T follicular helper cell (primary cell): Measurements from ENCODE around the gene ESPL1.
"Not testable (repeated sequence)": the region's sequence is repeated elsewhere in the genome, so short reads cannot be mapped to it uniquely, and the experiment has no call there.

Experiments
- DNase-seq: peaks from one replicate; pipeline ENCODE4 v3.0.0-alpha.2; 2020; ENCODE audit warnings: low read depth

The ESPL1 gene

GRCh38 chr12:53299101-53299453, 31.0 kb downstream of the ESPL1 start:
- peak; percentile 20 for DNase-seq

GRCh38 chr12:53299454-53300180, 31.5 kb downstream of the ESPL1 start, which contains the start of gene MYG1:
MYG1 (plus strand) TSS chr12:53299695; CDS start chr12:53299738, 43 bp downstream.
- peak; percentile 80 for DNase-seq

GRCh38 chr12:53300187-53300586, 32.1 kb downstream of the ESPL1 start:
- DNase-seq, result no peak

- no peak for DNase-seq
These were observed 34.8 kb downstream of the ESPL1 start for GRCh38 chr12:53302903-53303302.

GRCh38 chr12:53306826-53307225, 38.7 kb downstream of the ESPL1 start:
- DNase-seq, result no peak

DNA sequence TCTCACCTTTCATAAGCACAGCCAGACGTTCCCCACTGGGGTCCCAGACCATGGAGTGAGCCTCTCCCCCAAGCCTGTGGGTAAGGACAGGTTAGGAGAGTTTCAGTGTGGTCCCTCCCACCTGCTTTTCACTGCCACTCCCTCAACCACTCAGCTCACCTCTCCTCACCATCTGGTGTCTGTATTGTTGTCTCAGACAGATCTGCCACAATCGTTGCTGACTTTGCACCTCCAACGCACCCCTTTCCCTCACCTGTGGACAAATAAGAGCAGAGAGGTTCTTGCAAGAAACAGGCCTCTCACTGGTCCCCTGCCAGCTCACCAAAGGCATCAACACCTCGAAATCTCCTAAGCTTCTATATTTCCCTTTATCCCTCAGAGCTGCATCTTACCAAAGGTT, 40.2 kb downstream of the ESPL1 start:
- no peak for DNase-seq

GRCh38 chr12:53313996-53314395, 45.9 kb downstream of the ESPL1 start:
- no peak for DNase-seq

DNA sequence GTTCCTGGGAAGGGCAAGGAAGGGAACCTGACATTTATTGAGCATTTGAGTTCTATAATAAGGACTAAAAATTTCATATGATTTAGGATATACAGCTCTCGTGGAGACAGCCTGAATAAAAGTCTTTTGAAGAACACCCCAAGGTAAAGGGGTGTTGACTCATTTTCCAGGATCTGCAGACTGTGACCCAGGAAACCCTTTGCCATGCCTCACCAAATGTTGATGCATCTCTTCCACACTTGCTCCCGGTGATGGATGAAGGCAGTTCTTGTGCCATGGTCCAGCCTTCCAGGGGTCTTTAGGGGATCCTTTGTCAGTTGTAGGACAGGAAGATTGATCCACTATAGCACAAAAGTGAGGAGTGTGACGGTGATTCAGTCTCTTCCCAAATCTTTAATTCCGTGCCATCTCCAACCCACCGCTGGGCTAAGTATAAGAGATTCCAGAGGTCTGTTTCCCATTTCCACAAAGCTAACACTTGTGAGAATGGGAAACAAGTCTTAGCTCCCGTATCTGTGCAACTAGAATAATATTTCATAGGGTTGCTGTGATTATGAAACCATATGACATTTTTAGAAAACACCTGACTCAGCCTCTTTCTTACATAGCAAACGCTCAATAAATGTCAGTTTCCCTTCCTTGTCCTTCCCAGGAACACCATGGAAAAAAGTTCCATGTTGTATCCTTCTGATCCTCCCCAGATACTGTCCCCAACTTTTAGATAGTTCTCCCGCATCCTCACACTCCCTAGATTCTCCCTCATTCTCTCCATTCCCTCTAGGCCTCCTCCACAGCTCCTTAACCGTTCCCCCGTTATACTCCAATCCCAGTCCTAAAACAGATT, 52.5 kb downstream of the ESPL1 start:
- DNase-seq, result no peak

DNA sequence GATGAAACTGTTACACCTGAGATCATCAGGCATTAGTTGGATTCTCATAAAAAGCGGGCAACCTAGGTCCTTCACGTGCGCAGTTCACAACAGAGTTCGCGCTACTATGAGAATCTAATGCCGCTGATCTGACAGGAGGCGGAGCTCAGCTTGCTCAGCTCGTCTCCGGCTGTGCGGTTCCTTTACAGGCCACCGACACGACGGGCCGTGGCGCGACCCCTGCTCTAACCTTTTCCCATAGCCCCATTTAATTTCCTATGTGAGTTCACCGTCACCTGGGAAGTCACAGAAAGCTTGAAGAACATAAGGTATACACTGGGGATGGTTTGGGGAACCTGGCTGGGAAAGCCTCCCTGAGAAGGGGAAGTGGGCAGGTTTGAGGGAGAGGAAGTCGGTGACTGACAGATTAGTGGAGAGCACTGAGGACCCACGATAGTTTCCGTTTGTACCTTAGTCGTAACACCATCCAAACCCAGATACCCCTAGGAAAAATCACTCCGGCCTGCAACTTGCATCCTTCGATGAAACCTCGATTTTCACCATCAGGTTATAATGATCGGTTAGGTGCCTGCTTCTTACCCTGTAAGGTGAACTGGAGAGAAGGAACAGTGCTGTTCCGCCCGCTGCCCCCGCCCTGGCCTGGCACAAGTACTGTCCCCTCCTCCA, 56.1 kb downstream of the ESPL1 start:
- DNase-seq, result no peak

DNA sequence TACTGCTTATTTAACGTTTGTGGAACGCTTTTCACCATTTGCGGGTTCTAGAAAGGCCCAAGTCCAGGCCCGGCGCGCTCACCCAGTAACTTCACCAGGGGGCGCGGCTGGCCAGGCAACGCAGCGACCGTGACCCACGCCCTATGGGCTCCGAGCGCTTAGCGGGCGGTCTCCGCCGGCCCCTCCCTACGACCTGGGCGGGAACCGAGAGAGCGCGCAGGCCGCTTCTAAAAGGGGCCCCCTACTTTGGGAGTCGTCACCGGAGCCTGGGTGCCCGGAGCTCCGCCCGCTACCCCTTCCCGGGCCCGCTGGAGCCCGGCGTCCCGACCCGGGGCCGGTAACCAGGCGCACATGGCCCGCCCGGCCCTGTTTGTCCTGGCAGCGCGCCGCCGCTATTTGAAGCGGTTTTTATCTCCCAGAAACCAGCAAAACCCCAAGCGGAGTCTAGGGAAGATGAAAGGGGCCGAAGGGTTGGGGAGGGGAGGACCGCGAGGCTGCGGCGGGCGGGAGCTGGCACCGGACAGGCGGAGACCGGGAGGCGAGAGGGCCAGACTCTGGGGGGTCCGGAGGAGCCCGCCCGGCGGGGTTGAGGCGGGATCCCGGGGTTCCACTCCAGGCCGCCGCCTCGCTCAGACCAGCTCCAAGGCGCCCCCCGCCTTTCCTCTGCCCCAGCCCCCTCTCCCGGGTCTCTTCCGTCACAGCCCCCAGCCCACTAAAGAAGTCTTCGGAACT, 56.8 kb downstream of the ESPL1 start:
- peak; percentile 64 for DNase-seq

DNA sequence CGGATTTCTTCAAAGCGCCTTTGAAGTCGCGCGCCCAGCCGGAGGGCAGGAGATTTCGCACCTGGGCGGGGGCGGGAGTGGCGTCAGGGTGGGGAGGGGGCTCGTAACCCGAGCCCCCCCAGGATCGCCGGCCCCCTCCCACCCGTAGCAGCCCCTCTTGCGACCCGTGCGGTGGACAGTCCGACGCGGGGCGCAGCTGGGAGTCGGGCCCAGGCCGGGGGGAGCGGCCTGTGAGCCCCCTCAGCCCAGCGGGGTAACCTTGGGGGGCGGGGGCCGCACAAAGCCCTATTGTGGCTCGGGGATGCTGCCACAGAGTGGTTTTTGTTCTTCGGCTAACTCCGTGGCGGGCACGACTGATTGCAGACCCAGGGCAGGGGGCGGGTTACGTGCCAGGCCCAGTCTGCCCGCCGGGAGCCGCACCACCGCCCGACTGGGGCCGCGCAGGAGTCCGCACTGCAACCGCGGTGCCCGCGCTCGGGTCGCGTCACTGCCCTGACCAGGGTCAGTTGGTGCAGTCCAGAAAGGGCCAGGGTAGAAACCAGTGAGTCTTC, 57.5 kb downstream of the ESPL1 start:
- DNase-seq, result no peak

- DNase-seq, result no peak
These were observed 58.5 kb downstream of the ESPL1 start for GRCh38 chr12:53326460-53327185.

GRCh38 chr12:53327435-53328042, 59.4 kb downstream of the ESPL1 start:
- DNase-seq, result no peak

- DNase-seq, result no peak
These were observed 59.9 kb downstream of the ESPL1 start for GRCh38 chr12:53328043-53328435.

DNA sequence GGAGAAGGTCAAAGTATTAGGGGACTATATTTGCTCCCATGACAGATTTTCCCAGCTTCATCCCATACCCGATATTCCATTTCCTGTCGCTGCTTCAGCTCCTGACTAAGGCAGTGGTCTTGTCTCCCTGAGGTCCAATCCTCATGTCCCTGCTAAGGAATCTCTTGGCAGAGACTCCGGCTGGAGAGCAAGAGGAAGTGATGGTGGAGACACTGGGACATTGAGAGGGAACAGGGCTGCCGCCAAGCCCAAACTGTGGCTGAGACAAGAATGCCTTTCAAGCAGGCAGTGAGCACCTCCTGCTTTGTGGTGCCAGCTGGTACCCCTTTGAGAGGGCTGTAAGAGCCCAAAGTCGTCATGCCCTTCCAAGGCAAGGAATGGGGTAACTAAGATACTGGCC, 62.6 kb downstream of the ESPL1 start:
- DNase-seq, result no peak

DNA sequence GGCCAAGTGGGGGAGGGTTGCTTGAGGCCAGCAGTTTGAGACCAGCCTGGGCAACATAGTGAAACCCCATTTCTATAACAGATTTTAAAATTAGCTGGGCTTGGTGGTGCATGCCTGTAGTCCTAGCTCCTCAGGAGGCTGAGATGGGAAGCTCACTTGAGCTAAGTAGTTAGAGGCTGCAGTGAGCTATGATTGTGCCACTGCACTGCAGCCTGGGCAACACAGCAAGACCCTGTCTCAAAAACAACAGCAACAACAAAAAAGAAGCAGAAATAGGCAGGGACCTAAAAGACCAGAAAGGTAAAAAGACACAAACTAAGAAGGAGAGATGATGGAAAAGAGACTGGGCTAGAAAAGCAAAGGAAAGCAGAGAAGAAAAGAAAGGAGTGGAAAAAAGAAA, 64.2 kb downstream of the ESPL1 start:
- not testable (repeated sequence) for DNase-seq

DNA sequence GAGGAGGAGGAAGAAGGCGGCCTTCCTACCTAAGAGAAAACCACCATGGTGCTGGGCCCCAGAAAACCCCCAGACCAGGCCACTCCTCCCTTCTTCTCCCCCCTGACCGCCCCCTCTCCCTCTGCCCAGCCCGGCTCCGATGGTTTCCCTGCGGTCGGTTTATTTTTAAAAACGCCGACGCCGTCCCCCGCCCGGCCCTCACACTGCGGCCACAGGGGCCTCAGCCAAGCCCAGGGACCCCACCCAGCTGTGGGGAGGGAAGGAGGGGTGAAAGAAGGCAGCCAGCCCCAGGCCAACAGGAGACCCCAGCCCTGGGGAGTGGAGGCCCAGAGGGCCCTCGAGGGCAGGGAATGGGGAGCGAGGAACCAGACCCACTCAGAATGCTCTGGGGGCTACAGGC, 64.6 kb downstream of the ESPL1 start:
- no peak for DNase-seq

DNA sequence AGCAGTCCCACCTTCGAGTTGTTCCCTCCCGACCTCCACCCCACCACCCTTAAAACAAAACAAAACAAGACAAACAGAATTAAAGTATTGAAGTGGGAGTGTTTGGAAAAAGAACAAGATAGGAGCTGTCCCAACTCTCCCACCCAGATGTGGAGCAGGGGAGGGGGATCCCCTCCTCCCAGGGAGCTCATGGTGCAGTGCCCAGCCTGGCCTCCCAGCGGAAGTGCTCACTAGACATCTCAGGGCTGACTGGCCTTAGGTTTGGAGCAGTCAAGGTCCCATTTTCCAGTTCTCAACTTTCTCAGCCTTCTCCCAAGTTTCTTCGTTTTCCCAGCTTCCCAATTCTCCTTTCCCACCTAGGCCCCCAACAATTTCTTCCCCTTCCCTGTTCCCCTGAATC, 65.2 kb downstream of the ESPL1 start:
- DNase-seq, result no peak

- no peak for DNase-seq
These were observed 65.7 kb downstream of the ESPL1 start for GRCh38 chr12:53333845-53334244.

DNA sequence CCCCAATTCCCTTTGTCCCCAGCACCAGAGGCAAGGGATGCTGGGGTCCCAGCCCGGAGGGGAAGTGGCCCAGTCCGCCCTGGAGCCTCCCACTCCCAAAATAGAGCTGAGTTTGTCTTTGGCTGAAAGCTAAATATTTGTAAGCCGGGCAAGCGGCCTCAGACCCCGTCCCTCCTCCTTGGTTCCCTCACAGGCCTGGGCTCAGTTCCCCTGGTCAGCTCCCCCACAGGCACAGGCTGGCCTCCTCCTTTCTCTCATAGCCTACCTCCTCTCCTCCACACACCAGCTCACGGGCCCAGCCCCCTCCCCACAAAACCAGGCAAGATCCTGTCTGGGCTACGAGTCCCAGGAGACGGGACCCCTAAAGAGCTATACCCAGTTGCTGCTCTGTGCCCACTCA, 66.7 kb downstream of the ESPL1 start:
- DNase-seq, result no peak
